Body of pancreas (tissue), 4 donors: ENCODE results near the gene BCL6B.

Experiments
- CTCF ChIP-seq, 7 experiments: fragments of 450-650 bp in 4 of 7; fragments of 200-600 bp in 3 of 7; sonication (generic) in 3 of 7; IDR thresholded peaks; one replicate each; pipeline ENCODE4 v1.5.1; 2016 to 2019; ENCODE audit warnings: antibody characterized with exemption in 7 of 7
- POLR2A ChIP-seq, 3 donors: fragments of 450-650 bp; IDR thresholded peaks; one replicate each; pipeline ENCODE4 v1.6.1; 2016; ENCODE audit warnings: antibody characterized with exemption in 3 of 3, mild to moderate bottlenecking in 2 of 3

DNA sequence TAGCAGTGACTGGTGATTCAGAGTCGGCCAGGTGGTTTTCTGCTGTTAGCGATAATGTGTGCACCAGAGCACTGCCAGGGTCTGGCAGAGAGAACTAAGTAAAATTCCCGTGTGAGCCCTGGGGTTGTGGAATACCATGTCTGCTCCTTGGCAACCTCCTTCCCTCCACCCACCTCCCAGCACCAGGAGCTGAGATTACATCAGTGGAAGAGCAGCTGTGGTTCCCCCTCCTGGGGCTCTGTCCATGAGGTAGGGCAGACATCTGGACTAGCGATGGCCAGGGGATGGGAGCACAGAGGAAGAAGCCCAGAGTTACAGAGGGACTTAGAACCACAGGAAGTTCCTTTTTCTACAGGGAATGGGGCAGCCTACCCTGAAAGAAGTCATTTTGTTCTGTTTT is 41.4 kb downstream of the BCL6B start:
- TF ChIP-seq POLR2A (IDR thresholded peaks at IDR 0.05) (no peak), CTCF (IDR thresholded peaks at IDR 0.05) (no peak)
